Activated T-cell treated with anti-CD3 and anti-CD28 coated beads for 48 hours (primary cell): ENCODE data around the gene CPT1B.

Experiments used
- DNase-seq: peaks from one replicate; pipeline ENCODE4 v3.0.0-alpha.2; 2020; ENCODE audit warnings: low read depth

CPT1B gene

GRCh38 chr22:50569896-50570535 is 8.2 kb downstream of the CPT1B start:
- DNase-seq: no peak

- DNase-seq: no peak
Measured at GRCh38 chr22:50569041-50569459, 9.2 kb downstream of the CPT1B start.

GRCh38 chr22:50568626-50569025 is 9.6 kb downstream of the CPT1B start:
- no peak for DNase-seq

- DNase-seq: no peak
Measured at GRCh38 chr22:50567721-50568252, 10.4 kb downstream of the CPT1B start.

GRCh38 chr22:50564289-50564688 is 13.9 kb downstream of the CPT1B start:
- no peak for DNase-seq

DNA sequence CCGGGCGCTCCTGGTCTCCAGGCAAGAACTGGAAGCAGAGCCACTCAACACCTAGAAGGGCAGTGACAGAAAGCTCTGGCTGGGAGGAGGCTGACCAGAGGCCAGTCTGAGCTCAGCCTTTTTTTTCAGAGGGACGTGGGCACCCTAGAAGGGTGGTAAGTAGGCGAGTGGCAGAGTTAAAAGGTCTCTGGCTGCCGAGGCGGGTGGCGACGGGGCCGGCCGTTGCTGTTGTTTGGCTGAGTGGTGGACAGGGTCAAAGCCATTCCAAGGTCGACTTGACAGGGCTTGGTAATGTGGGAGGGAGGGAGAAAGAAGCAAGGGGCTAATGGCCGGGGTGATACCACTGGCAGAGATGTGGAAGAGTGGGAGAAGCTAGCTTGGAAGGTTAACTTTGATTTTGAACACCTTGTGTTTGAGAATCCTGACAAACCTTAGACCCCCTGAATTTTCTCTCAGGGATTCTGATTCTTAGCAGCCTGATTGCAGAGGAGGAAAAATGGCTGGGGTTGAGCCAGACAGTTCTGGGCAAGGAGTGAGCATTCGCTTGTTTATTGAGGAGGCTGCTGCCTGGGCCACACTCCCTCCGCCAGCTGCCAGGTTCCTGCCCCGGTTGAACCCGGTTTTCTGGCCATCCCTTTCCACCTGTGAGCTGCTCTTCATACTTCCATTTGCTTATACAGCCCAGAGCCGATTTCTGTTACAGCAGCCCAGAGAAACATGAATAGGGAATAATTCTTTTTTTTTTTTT is 14.6 kb downstream of the CPT1B start:
- no peak for DNase-seq

DNA sequence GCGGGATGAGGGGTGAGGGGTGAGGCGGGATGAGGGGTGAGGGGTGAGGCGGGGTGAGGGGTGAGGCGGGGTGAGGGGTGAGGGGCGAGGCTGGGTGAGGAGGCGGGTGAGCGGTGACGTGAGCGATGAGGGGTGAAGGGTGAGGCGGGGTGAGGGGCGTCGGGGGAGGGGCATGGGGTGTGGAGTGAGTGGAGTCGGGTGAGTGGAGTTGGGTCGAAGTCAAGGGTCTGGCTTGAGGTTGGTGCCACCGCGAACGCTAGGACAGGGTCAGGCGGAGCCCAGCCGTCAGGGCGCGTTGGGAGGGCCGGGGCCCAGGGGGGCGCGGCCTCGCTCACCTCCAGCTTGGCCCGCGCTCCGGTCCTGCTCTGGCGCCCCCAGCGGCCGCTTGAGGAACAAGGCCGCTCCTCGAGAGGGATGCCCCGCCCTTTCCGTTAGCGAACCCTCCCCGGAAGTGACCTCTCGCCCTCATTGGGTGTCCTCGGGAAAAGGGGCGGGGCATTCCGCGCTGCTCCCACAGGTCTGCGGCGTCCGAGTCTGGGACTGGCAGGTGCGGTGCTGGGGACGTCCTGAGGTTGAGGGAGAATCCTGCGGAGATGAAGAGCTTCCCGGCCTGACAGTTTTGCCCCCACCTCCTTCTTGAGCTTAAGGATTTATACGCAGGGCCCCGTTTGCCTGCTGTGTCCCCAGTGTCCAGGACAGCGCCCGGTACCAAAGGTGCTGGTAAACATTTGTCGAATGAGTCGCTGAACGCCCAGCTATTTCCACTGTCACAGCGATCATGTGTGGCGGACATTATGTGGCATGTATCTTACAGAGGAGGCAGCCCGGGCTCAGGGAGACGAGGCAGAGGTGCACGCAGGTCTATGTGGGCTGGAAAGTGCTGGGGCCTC is 15.5 kb downstream of the CPT1B start, which contains the start of gene SYCE3:
SYCE3 (minus strand) TSS at position 397 of the 890 bp plus-strand sequence. CDS start 6,514 bp downstream, outside the sequence.
- DNase-seq: peak; percentile 99

DNA sequence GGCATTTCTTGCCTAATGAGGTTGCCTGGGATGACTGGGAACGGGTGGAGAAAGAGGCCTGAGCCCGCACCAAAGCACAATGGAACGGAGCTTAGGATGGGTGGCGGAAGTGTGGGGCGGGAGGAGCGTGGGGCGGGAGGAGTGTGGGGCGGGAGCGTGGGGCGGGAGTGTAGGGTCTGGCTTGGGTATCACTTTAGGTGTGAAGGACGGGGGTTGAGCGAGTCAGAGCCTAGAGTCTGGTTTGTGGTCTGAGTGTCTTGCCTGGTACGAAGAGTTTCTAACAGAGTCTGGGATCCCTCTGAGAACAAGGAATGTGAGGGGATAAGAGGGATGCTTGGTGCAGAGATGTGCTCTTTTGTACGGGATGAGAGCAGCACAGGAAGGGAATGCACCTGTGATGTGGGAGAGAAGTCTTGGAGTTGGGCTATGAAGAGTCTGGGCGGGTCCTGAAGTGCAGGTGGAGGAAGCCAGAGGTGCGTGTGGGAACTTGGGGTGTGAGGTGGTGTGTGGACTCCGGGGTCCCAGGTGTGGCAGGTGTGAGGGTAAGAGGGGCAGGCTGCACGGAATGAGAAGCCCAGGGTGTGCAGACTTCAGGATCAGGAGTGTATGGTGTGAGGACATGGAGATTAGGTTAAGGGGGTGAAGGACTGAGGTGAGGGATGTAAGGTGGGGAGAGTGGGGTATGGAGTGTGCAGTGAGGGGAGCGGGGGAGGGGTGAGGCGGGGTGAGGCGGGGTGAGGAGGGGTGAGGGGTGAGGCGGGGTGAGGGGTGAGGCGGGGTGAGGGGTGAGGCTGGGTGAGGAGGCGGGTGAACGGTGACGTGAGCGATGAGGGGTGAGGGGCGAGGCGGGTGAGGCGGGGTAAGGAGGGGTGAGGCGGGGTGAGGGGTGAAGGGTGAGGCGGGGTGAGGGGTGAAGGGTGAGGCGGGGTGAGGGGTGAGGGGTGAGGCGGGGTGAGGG is 16.5 kb downstream of the CPT1B start:
- DNase-seq: no peak

DNA sequence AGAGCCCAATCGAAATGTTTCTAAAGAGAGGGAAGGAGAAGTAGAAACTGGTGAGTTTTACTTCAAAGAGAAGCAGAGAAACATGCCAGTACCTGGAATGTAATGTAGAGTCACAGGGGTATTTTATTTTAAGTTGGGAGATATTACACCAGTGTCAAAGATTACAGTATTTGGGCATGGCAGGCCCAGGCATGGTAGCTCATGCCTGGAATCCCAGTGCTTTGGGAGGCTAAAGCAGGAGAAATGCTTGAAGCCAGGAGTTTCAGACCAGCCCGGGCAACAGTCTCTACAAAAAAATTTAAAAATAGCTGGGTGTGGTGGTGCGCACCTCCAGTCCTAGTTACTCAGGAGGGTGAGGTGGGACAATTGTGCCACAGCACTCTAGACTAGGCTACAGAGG is 18.2 kb downstream of the CPT1B start:
- DNase-seq: no peak

GRCh38 chr22:50556703-50557102 is 21.5 kb downstream of the CPT1B start:
- no peak for DNase-seq

- DNase-seq: no peak
Measured at GRCh38 chr22:50553310-50553709, 24.9 kb downstream of the CPT1B start.

DNA sequence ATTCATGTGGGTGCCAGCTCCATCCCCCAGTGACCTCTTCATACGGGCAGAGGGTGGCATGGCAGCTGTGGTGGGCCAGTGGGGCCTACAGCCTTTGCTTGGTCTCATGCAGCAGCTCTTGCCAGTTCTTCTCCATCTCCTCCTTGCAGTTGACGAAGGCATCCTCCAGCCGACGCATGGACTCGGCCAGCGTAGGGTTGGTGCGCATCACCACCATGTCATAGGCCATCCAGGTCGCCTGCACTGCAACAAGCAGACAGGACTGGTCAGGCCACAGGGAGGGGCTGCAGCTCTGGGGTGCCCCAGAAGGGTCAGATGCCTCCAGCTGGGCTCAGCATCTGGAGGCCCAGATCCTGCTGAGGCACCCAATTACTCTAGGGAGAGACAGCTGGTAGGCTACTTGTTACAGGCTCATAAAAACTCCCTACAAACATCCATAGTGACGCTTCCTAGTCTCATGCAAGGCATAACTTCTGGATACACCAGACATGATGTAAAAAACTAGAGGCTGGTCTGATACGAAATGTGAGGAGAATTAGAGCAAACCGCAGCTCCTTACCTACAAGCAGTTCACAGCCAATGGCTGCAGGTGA is 27.0 kb downstream of the CPT1B start:
- DNase-seq: no peak

- DNase-seq: no peak
Measured at GRCh38 chr22:50550395-50550794, 27.8 kb downstream of the CPT1B start.

GRCh38 chr22:50548921-50549790 is 29.1 kb downstream of the CPT1B start:
- DNase-seq: no peak

GRCh38 chr22:50548040-50548920 is 29.9 kb downstream of the CPT1B start:
- DNase-seq: no peak

GRCh38 chr22:50547263-50547985 is 30.8 kb downstream of the CPT1B start:
- no peak for DNase-seq

DNA sequence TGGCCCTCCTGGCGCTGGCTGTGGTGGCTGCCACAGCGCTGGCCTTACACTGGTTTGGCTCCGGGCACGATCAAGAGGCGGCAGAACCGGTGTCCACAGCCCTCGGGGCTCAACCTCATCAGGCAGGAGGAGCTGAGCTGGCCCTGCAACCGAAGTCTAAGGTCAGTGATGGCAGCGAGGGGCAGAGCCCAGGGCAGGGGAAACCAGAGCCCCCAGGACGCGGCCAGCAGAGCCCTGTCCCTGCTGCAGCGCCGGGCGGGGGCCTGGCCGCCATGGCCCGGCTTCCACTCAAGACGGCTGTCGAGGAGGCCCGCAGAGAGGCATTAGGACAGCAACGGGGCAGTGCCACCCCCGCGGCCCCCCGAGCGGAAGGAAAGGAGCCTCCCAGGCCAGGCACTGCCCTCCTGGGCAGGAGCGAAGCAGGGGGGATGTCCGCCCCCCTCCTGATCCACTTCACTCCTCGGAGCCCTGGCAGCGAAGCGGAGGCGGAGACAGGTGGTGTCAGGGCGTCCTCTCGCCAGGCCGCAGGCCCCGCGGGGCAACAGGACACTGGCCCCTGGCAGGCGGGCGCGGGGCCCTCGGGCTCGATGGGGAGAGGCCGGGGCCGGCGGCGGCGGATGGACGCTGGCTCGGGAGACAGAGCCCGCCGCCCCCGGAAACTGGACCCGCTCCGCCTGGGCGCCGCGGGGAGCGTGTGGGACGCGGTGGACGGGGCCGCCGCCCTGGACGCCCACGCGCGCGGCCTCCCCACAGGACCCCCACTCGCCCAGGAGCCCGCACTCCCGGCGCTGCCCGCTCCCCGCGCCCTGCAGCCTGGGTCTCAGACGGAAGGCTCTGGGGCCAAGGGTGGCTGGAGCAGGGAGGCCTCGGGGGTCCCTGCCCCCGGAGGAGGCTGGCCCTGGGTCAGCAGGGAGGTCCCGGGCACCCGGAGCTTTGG is 31.6 kb downstream of the CPT1B start:
- no peak for DNase-seq
